Spleen (tissue), 11 donors: ENCODE measurements around the gene ADAMTS17. TPM values are rescaled to one million over a fixed set of nuclear protein-coding genes. Genes with fewer than 3 reads are reported as not detected.

Source experiments
- DNase-seq: peaks from one replicate; pipeline ENCODE4 v3.0.0-alpha.2; 2020
- H3K27ac ChIP-seq, 8 donors: fragments of 200-600 bp; sonication (generic) in 7 of 8; 1 replicate in 4 of 8; 2 replicates in 4 of 8; pipeline versions ENCODE4 v1.5.0 to v1.8.0; 2016 to 2021; ENCODE audit warnings: inconsistent platforms in 4 of 8, mild to moderate bottlenecking in 4 of 8, moderate library complexity in 1 of 8
- H3K27me3 ChIP-seq, 7 donors: fragments of 200-600 bp; sonication (generic) in 6 of 7; replicated peaks in 1 of 7; 1 replicate in 4 of 7; 2 replicates in 3 of 7; pipeline versions ENCODE4 v1.5.0 to v1.8.0; 2016 to 2021; ENCODE audit warnings: inconsistent platforms in 3 of 7, mild to moderate bottlenecking in 1 of 7
- H3K36me3 ChIP-seq, 6 donors: fragments of 200-600 bp; sonication (generic) in 5 of 6; 1 replicate in 4 of 6; 2 replicates in 2 of 6; pipeline versions ENCODE4 v1.5.0 to v1.8.0; 2016 to 2021; ENCODE audit warnings: inconsistent platforms in 2 of 6
- H3K4me1 ChIP-seq, 6 donors: fragments of 200-600 bp; sonication (generic) in 5 of 6; 1 replicate in 3 of 6; 2 replicates in 3 of 6; pipeline versions ENCODE4 v1.5.0 to v1.8.0; 2016 to 2021; ENCODE audit warnings: inconsistent platforms in 3 of 6
- H3K4me3 ChIP-seq, 8 donors: fragments of 200-600 bp; sonication (generic) in 7 of 8; 1 replicate in 4 of 8; 2 replicates in 4 of 8; pipeline versions ENCODE4 v1.5.0 to v1.8.0; 2016 to 2021; ENCODE audit warnings: inconsistent platforms in 4 of 8, mild to moderate bottlenecking in 4 of 8, moderate library complexity in 2 of 8
- H3K9me3 ChIP-seq, 8 donors: fragments of 200-600 bp; sonication (generic) in 7 of 8; 1 replicate in 4 of 8; 2 replicates in 4 of 8; pipeline versions ENCODE4 v1.5.0 to v1.8.0; 2016 to 2021; ENCODE audit warnings: inconsistent platforms in 4 of 8
- POLR2A ChIP-seq, 3 donors: fragments of 450-650 bp; IDR thresholded peaks; one replicate each; pipeline ENCODE4 v1.5.1; 2017; ENCODE audit warnings: antibody characterized with exemption in 3 of 3, mild to moderate bottlenecking in 1 of 3
- POLR2AphosphoS5 ChIP-seq, 3 donors: sonication (generic); formaldehyde crosslinking; IDR thresholded peaks; one replicate each; pipeline ENCODE4 v1.5.1; 2017; ENCODE audit warnings: antibody characterized with exemption in 3 of 3
- WGBS, 5 donors: extraction: QIAGEN DNeasy Blood & Tissue Kit in 3 of 5; methylation state at CpG; one replicate each; pipeline versions ENCODE4 v1.1.5 to v1.1.7; 2013 to 2018; 5-methylcytosine and 5-hydroxymethylcytosine counted together
- intact Hi-C: fragments of 100-400 bp; cut with DNase I; formaldehyde crosslinking; loops from one replicate; pipeline ENCODE4 v1.15.0; 2023; ENCODE audit warnings: low total_unique reads
- polyA plus RNA-seq, 3 donors: library from polyadenylated mRNA; stranded (reverse); fragments of 200-250 nt; gene quantifications; one replicate each; pipeline ENCODE4 v1.2.1, GENCODE V29; 2013
- total RNA-seq, 7 donors: library from RNA; depleted of rRNA in 3 of 7; stranded (reverse); fragments of >200 nt in 3 of 7; fragmentation: NEBNext Ultra II Directional in 4 of 7; extraction: Animal tissue kit (Norgen Biotek cat#: 25700) in 4 of 7; gene quantifications; one replicate each; pipeline versions ENCODE4 v1.1.0 to v1.2.1, GENCODE V29; 2016 to 2021
- TF ChIP-seq, protein P1 (sequence below), 11 experiments: fragments of 200-600 bp in 7 of 11; fragments of 450-650 bp in 4 of 11; sonication (generic) in 4 of 11; IDR thresholded peaks in 8 of 11; conservative IDR thresholded peaks in 3 of 11; 1 replicate in 7 of 11; 2 replicates in 4 of 11; pipeline versions ENCODE4 v1.4.0 to v1.8.0; 2016 to 2021; ENCODE audit warnings: antibody characterized with exemption in 11 of 11, inconsistent platforms in 4 of 11, mild to moderate bottlenecking in 1 of 11
- donor health status: healthy with polysubstance abuse.
- donor health status: DM: no; HTN: no; CAD: no; lungs with moderate emphysema.
- donor health status: DM: no; HTN: no; CAD: no.
- donor health status: Bipolar disorder and iron deficiency.
- donor health status: healthy.
- donor health status: DM: no; HTN: no; CAD: no.
- donor health status: DM: yes; HTN: yes; CAD: no.

ADAMTS17 gene
- total and polyA plus RNA-seq, 10 donors = 0.21 to 13.2 (median 5.8) TPM

DNA sequence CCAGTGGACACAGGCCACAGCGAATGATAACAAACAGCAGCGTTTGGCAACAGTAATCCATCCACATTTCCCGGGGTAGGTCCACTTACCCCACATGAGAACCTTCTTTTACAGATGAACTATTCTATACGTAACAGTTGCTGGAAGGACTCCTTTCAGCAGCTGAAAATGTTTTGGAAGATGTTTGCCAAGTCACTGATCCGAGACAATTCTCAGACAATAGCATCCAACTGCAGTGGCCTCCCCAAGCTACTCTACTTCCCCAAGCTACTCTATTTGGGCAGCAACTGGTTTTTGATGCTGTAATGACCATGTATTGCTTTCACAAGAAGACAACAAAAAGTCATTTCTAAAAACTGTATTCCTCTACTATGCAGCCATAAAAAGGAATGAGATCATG, 87.5 kb downstream of the ADAMTS17 start:
- 69 to 93% (median 77%) methylated on average over 5 of the region's 5 CpGs for WGBS, 5 donors
- intact Hi-C loops = no loop called here
- TF ChIP-seq, protein P1, sequence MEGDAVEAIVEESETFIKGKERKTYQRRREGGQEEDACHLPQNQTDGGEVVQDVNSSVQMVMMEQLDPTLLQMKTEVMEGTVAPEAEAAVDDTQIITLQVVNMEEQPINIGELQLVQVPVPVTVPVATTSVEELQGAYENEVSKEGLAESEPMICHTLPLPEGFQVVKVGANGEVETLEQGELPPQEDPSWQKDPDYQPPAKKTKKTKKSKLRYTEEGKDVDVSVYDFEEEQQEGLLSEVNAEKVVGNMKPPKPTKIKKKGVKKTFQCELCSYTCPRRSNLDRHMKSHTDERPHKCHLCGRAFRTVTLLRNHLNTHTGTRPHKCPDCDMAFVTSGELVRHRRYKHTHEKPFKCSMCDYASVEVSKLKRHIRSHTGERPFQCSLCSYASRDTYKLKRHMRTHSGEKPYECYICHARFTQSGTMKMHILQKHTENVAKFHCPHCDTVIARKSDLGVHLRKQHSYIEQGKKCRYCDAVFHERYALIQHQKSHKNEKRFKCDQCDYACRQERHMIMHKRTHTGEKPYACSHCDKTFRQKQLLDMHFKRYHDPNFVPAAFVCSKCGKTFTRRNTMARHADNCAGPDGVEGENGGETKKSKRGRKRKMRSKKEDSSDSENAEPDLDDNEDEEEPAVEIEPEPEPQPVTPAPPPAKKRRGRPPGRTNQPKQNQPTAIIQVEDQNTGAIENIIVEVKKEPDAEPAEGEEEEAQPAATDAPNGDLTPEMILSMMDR (IDR thresholded peaks at IDR 0.05 in 8 of 11, conservative IDR thresholded peaks at IDR 0.05 in 3 of 11) = no peak
- Histone ChIP-seq H3K9me3 (no peaks in the 10 kb centered on the region), H3K4me3 (no peak overlapping the region), H3K27ac (no peak overlapping the region), H3K4me1 (no peaks in the 10 kb centered on the region), H3K27me3 (no peaks in the 10 kb centered on the region), H3K36me3 (no peaks in the 10 kb centered on the region)
- no peak for DNase-seq

- 25 to 50% (median 41%) methylated on average over 1 of the region's 1 CpG for WGBS, 5 donors
- Histone ChIP-seq H3K36me3 (no peaks in the 10 kb centered on the region), H3K27me3 (no peaks in the 10 kb centered on the region), H3K9me3 (no peaks in the 10 kb centered on the region), H3K4me3 (no peak overlapping the region), H3K4me1 (no peaks in the 10 kb centered on the region), H3K27ac (no peak overlapping the region)
- intact Hi-C loops = no loop called here
- TF ChIP-seq, protein P1 (IDR thresholded peaks at IDR 0.05 in 8 of 11, conservative IDR thresholded peaks at IDR 0.05 in 3 of 11) = no peak
- no peak for TF ChIP-seq POLR2A (IDR thresholded peaks at IDR 0.05)
- TF ChIP-seq POLR2AphosphoS5 (IDR thresholded peaks at IDR 0.05) = no peak
- DNase-seq = no peak
Observed at GRCh38 chr15:100253640-100254039, 88.1 kb downstream of the ADAMTS17 start.

DNA sequence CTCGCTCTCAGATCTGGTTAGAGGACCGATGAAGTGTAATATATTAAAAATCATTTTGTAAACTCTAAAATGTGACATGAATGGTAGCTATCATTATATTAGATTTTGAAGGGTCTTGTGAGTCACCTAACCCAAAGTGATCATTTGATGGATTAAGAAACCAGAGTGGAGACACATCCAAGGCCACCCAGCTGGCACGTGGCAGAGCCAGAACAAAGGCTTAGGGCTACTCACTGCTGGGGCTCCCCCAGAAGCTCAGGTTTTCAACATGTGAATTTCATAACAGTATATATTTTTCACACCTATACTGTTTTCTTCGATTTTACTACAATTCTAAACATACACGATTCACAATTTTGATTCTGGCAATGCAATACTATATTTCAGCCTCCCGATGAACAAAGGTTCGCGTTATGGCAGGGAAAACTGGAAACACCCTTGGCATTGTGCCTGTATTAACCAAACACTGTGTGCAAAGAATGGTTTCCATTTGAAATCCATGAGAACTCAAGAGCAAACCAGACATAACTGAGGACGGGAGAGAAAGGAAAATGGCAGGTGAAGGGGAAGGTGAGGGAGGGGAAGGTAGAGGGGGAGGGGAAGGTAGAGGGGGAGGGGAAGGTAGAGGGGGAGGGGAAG, 88.9 kb downstream of the ADAMTS17 start:
- Histone ChIP-seq H3K9me3 (no peaks in the 10 kb centered on the region), H3K27ac (no peak overlapping the region), H3K36me3 (no peaks in the 10 kb centered on the region), H3K4me3 (no peak overlapping the region), H3K4me1 (no peaks in the 10 kb centered on the region), H3K27me3 (no peaks in the 10 kb centered on the region)
- DNase-seq = no peak
- 83 to 92% (median 87%) methylated on average over 9 of the region's 9 CpGs for WGBS, 5 donors
- TF ChIP-seq, protein P1 (IDR thresholded peaks at IDR 0.05 in 8 of 11, conservative IDR thresholded peaks at IDR 0.05 in 3 of 11) = no peak
- TF ChIP-seq POLR2AphosphoS5 (IDR thresholded peaks at IDR 0.05) (no peak), POLR2A (IDR thresholded peaks at IDR 0.05) (no peak)
- intact Hi-C loops = no loop called here

DNA sequence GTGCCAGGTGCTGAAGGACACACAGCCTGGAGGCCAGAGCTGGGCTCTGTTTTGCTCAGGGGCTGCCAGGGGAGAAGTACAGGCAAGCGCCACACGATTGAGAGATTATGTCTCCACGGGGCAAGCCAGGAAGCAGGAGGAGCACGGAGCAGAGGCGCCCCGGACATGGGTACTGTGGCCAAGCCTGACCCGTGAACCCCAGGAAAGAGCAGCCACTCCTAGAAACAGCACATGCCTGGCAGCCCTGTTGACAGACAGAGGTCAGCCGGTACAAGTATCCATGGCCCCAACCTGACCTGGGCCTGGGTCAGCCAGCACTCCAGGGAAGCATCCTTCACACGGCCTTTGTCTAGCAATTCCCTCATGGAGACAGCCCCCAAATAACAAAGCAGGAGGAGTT, 89.4 kb downstream of the ADAMTS17 start:
- H3K27ac ChIP-seq = no peak overlapping the region
- TF ChIP-seq POLR2A (IDR thresholded peaks at IDR 0.05) (no peak), POLR2AphosphoS5 (IDR thresholded peaks at IDR 0.05) (no peak)
- TF ChIP-seq, protein P1 (IDR thresholded peaks at IDR 0.05 in 8 of 11, conservative IDR thresholded peaks at IDR 0.05 in 3 of 11) = no peak
- 81 to 91% (median 88%) methylated on average over 9 of the region's 9 CpGs for WGBS, 5 donors
- no peak for DNase-seq
- no peaks in the 10 kb centered on the region for H3K4me1 ChIP-seq
- H3K4me3 ChIP-seq = no peak overlapping the region
- no peaks in the 10 kb centered on the region for H3K27me3 ChIP-seq
- H3K9me3 ChIP-seq = no peaks in the 10 kb centered on the region
- no peaks in the 10 kb centered on the region for H3K36me3 ChIP-seq
- intact Hi-C loops = no loop called here
